ENCODE data around the gene EXOG.

Gene EXOG

GRCh38 chr3:38548154-38548931 lies 52.2 kb downstream of the EXOG start:
- no peak for DNase-seq

GRCh38 chr3:38549082-38549481 lies 52.9 kb downstream of the EXOG start:
- DNase-seq: no peak

GRCh38 chr3:38549486-38549885 lies 53.3 kb downstream of the EXOG start:
- no peak for DNase-seq

GRCh38 chr3:38549957-38550840 lies 54.1 kb downstream of the EXOG start:
- DNase-seq: no peak

GRCh38 chr3:38551026-38551832 lies 55.1 kb downstream of the EXOG start:
- DNase-seq: no peak

- no peak for DNase-seq
These were observed 56.2 kb downstream of the EXOG start for GRCh38 chr3:38552364-38552763.

- no peak for DNase-seq
These were observed 56.9 kb downstream of the EXOG start for GRCh38 chr3:38553071-38553470.

- DNase-seq: no peak
These were observed 58.1 kb downstream of the EXOG start for GRCh38 chr3:38554127-38554827.

- DNase-seq: no peak
These were observed 59.2 kb downstream of the EXOG start for GRCh38 chr3:38555149-38555840.

- DNase-seq: no peak
These were observed 59.8 kb downstream of the EXOG start for GRCh38 chr3:38555926-38556325.

- no peak for DNase-seq
These were observed 60.7 kb downstream of the EXOG start for GRCh38 chr3:38556640-38557358.

- DNase-seq: no peak
These were observed 62.7 kb downstream of the EXOG start for GRCh38 chr3:38558864-38559263.

GRCh38 chr3:38560284-38560683 lies 64.1 kb downstream of the EXOG start:
- DNase-seq: no peak

GRCh38 chr3:38560996-38561717 lies 65.0 kb downstream of the EXOG start:
- DNase-seq: no peak

GRCh38 chr3:38561746-38562466 lies 65.8 kb downstream of the EXOG start:
- DNase-seq: no peak

GRCh38 chr3:38562467-38562925 lies 66.4 kb downstream of the EXOG start:
- DNase-seq: no peak

- no peak for DNase-seq
These were observed 67.1 kb downstream of the EXOG start for GRCh38 chr3:38563070-38563885.

GRCh38 chr3:38563886-38564270 lies 67.7 kb downstream of the EXOG start:
- no peak for DNase-seq

All from C1 segment of cervical spinal cord (tissue), 14 donors.